Right lobe of liver (tissue), 6 donors: Measurements from ENCODE around the gene BEND7. TPM values are rescaled to one million over a fixed set of nuclear protein-coding genes. Genes with fewer than 3 reads are reported as not detected.

Experiments used
- ATAC-seq, 4 donors: fragments of 200-7000 bp; cut with Tn5 transposase; one replicate each; pipeline ENCODE4 v1.9.1; 2020; ENCODE audit warnings: mild to moderate bottlenecking in 4 of 4, moderate library complexity in 4 of 4
- DNase-seq, 3 donors: peaks; one replicate each; pipeline ENCODE4 v3.0.0-alpha.2; 2020
- H3K27ac ChIP-seq, 3 donors: fragments of 200-600 bp; one replicate each; pipeline ENCODE4 v1.8.0; 2022
- H3K27me3 ChIP-seq, 2 donors: fragments of 200-600 bp; one replicate each; pipeline ENCODE4 v1.8.0; 2022
- H3K36me3 ChIP-seq, 4 donors: fragments of 200-600 bp; sonication (generic) in 1 of 4; one replicate each; pipeline versions ENCODE4 v1.5.1 to v1.8.0; 2017 to 2022; ENCODE audit warnings: control low read depth in 1 of 4
- H3K4me1 ChIP-seq, 4 donors: fragments of 200-600 bp; sonication (generic) in 1 of 4; one replicate each; pipeline versions ENCODE4 v1.5.1 to v1.8.0; 2017 to 2022; ENCODE audit warnings: control low read depth in 1 of 4
- H3K4me3 ChIP-seq, 3 donors: fragments of 200-600 bp; one replicate each; pipeline ENCODE4 v1.8.0; 2022
- H3K9me3 ChIP-seq, 4 donors: fragments of 200-600 bp; sonication (generic) in 1 of 4; one replicate each; pipeline versions ENCODE4 v1.5.1 to v1.8.0; 2017 to 2022; ENCODE audit warnings: control low read depth in 1 of 4
- POLR2A ChIP-seq: fragments of 450-650 bp; IDR thresholded peaks from one replicate; pipeline ENCODE4 v1.6.1; 2017; ENCODE audit warnings: antibody characterized with exemption, mild to moderate bottlenecking
- WGBS: methylation state at CpG from one replicate; pipeline ENCODE4 v1.1.6; 2018; ENCODE audit warnings: low coverage, low lambda C conversion rate; ENCODE audit not compliant: insufficient coverage; ENCODE audit errors: missing lambda C conversion rate; 5-methylcytosine and 5-hydroxymethylcytosine counted together
- intact Hi-C, 2 donors: fragments of 100-400 bp; cut with DNase I; formaldehyde crosslinking; loops; one replicate each; pipeline versions ENCODE4 v1.11.2 to v1.14.1; 2022
- total RNA-seq, 6 experiments: library from RNA; depleted of rRNA in 2 of 6; stranded (reverse); fragments of >200 nt in 2 of 6; fragmentation: NEBNext Ultra II Directional in 3 of 6; extraction: Animal tissue kit (Norgen Biotek cat#: 25700) in 3 of 6; gene quantifications; one replicate each; pipeline versions ENCODE4 v1.1.0 to v1.2.4, GENCODE V29; 2016 to 2023
- TF ChIP-seq, protein P1 (sequence below), 4 donors: fragments of 200-600 bp in 3 of 4; fragments of 450-650 bp in 1 of 4; IDR thresholded peaks; one replicate each; pipeline versions ENCODE4 v1.5.1 to v1.8.0; 2016 to 2022; ENCODE audit warnings: antibody characterized with exemption in 4 of 4, mild to moderate bottlenecking in 2 of 4
- donor health status: DM: no; HTN: yes; CAD: no.
- donor health status: DM: no; HTN: no; CAD: no.
- donor health status: DM: no; HTN: no; CAD: no.
- donor health status: DM: no; HTN: yes; CAD: no.
- donor health status: DM: no; HTN: yes; CAD: no.

BEND7 gene
- total RNA-seq, 6 experiments from 2014 or later, result 14.5 to 21.5 (median 15.6) TPM

DNA sequence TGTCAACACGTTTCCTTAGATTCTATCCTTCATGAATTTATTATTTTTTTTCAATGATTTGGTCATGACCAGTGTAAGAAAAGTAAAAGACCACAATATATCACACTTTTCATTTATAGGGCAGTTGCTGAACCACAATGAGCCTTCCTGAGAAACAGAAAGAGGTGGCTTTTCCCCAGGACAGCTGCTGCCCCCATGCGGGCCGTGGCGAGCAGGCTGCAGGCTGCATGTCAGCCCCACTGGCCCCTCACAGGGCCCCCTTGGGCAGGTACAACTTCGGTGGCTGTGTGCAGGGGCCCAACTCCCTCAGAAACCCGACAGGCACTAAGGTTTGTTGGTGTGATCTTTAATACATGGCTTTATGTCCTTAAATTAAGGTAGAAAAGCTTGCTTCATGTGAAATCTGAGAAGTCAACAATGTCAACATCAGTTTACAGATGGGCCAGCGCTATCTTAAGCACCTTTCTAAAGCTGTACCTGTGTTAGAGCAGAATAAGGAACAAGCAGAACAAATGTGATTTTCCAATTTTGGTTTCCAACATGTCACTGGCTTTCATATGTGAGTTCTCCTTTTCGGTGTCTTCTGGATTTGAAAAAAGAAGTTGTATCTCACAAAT, 10.6 kb downstream of the BEND7 start:
- intact Hi-C loops, result no loop called here
- Histone ChIP-seq H3K4me3 (no peak overlapping the region), H3K4me1 (peaks cover 0 to 5% (median 0%) of the 10 kb centered on the region in 4 donors), H3K27me3 (no peaks in the 10 kb centered on the region), H3K9me3 (no peaks in the 10 kb centered on the region), H3K27ac (no peak overlapping the region), H3K36me3 (no peaks in the 10 kb centered on the region)
- 65% methylated on average over 8 of the region's 8 CpGs for WGBS
- DNase-seq, result no peak
- peak in 2 of 4 donors; percentile 17 to 40 for ATAC-seq
- no peak for TF ChIP-seq POLR2A
- TF ChIP-seq, protein P1, sequence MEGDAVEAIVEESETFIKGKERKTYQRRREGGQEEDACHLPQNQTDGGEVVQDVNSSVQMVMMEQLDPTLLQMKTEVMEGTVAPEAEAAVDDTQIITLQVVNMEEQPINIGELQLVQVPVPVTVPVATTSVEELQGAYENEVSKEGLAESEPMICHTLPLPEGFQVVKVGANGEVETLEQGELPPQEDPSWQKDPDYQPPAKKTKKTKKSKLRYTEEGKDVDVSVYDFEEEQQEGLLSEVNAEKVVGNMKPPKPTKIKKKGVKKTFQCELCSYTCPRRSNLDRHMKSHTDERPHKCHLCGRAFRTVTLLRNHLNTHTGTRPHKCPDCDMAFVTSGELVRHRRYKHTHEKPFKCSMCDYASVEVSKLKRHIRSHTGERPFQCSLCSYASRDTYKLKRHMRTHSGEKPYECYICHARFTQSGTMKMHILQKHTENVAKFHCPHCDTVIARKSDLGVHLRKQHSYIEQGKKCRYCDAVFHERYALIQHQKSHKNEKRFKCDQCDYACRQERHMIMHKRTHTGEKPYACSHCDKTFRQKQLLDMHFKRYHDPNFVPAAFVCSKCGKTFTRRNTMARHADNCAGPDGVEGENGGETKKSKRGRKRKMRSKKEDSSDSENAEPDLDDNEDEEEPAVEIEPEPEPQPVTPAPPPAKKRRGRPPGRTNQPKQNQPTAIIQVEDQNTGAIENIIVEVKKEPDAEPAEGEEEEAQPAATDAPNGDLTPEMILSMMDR (IDR thresholded peaks at IDR 0.05), result peak in 2 of 4 donors; percentile 4 to 14

DNA sequence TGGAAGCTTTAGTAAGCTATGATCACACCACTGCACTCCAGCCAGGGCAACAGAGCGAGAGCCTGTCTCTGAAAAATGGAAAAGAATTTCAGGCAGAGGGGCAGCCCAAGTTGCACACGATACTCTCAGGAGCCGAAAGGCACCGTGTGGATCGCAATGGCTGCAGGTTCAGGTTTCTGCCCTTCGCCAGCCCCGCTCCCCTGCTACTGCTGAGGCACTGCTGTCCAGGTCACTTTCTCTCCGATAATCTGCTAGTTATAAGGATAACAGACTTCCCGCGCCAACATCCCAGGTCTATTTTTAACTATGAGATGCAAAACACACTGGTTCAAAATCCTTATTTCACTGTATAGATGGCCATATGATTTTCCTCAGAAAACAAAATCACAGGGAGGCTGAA, 11.1 kb downstream of the BEND7 start:
- whole genome bisulfite sequencing, result 93% methylated on average over 10 of the region's 10 CpGs
- Histone ChIP-seq H3K9me3 (no peaks in the 10 kb centered on the region), H3K4me1 (peaks cover 0 to 5% (median 0%) of the 10 kb centered on the region in 4 donors), H3K27me3 (no peaks in the 10 kb centered on the region), H3K4me3 (no peak overlapping the region), H3K36me3 (no peaks in the 10 kb centered on the region), H3K27ac (no peak overlapping the region)
- TF ChIP-seq, protein P1 (IDR thresholded peaks at IDR 0.05), result no peak
- no peak for TF ChIP-seq POLR2A
- DNase-seq (no peak), ATAC-seq (no peak)
- intact Hi-C loops, result no loop called here

DNA sequence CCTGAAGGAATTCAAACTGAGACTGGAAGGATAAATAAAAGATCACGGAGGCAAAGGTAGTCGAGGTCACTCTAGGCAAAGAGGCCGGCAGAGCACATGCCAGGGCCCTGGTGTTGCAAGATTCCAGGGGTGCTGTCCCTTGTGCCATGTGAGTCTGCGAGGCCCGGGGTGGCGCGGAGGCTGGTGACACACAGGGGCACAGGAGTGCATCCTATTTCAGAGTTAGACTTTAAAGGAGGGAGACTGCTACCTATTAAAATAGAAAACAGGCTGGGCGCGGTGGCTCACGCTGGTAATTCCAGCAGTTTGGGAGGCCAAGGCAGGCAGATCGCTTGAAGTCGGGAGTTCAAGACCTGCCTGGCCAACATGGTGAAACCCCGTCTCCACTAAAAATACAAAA, 12.6 kb downstream of the BEND7 start:
- TF ChIP-seq, protein P1 (IDR thresholded peaks at IDR 0.05), result no peak
- TF ChIP-seq POLR2A, result no peak
- intact Hi-C loops, result no loop called here
- DNase-seq, result no peak
- Histone ChIP-seq H3K4me1 (peaks cover 0 to 5% (median 0%) of the 10 kb centered on the region in 4 donors), H3K27ac (no peak overlapping the region), H3K27me3 (no peaks in the 10 kb centered on the region), H3K36me3 (no peaks in the 10 kb centered on the region), H3K4me3 (no peak overlapping the region), H3K9me3 (no peaks in the 10 kb centered on the region)
- ATAC-seq, result peak in 1 of 4 donors; percentile 28
- 71% methylated on average over 7 of the region's 13 CpGs for WGBS

DNA sequence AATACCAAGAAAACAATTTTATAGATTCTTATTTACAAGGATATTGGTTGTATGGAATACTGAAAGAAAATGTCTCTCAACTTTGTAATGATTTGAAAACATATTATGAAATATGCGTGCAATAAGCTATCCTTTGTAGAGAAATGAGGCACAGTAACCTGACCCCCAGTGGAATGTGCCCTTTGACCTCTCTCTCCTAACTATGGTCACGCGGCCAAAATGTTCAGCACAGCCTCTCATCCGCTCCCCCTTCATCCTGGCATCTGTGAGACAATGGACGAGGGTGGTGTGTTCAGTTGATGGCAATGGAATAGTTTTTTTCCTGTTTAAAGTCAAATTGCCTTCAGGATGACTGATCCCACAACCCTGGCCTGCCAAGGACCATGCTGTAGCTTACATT, 13.3 kb downstream of the BEND7 start:
- no peak for TF ChIP-seq POLR2A
- TF ChIP-seq, protein P1 (IDR thresholded peaks at IDR 0.05), result no peak
- peaks cover 0 to 5% (median 0%) of the 10 kb centered on the region in 4 donors for H3K4me1 ChIP-seq
- 22% methylated on average over 5 of the region's 5 CpGs for WGBS
- peak; percentile 57 to 86 (median 74) for ATAC-seq
- H3K27ac ChIP-seq, result no peak overlapping the region
- no peak for DNase-seq
- intact Hi-C loops, result no loop called here
- no peaks in the 10 kb centered on the region for H3K36me3 ChIP-seq
- H3K9me3 ChIP-seq, result no peaks in the 10 kb centered on the region
- no peak overlapping the region for H3K4me3 ChIP-seq
- no peaks in the 10 kb centered on the region for H3K27me3 ChIP-seq
